Urinary bladder (tissue), 4 donors: ENCODE results near the gene ISCU. TPM values are rescaled to one million over a fixed set of nuclear protein-coding genes. Genes with fewer than 3 reads are reported as not detected.
"Not testable (repeated sequence)": the region's sequence is repeated elsewhere in the genome, so short reads cannot be mapped to it uniquely, and the experiment has no call there.

Experiments used
- DNase-seq: peaks from one replicate; pipeline ENCODE4 v3.0.0-alpha.2; 2015; ENCODE audit errors: extremely low spot score
- H3K27ac ChIP-seq: one replicate; pipeline ENCODE4 v1.5.1; 2013; ENCODE audit warnings: low read depth, mild to moderate bottlenecking, moderate library complexity
- H3K36me3 ChIP-seq: one replicate; pipeline ENCODE4 v1.6.1; 2013; ENCODE audit warnings: mild to moderate bottlenecking, moderate library complexity; ENCODE audit not compliant: insufficient read depth
- H3K4me1 ChIP-seq: one replicate; pipeline ENCODE4 v1.6.1; 2013; ENCODE audit warnings: mild to moderate bottlenecking, moderate library complexity; ENCODE audit not compliant: insufficient read depth
- H3K4me3 ChIP-seq: one replicate; pipeline ENCODE4 v1.5.1; 2013; ENCODE audit warnings: low read depth, low read length
- WGBS: extraction: QIAGEN DNeasy Blood & Tissue Kit; methylation state at CpG from one replicate; pipeline ENCODE4 v1.1.7; 2013; 5-methylcytosine and 5-hydroxymethylcytosine counted together
- polyA plus RNA-seq: library from polyadenylated mRNA; stranded (reverse); fragments of 200-250 nt; gene quantifications from one replicate; pipeline ENCODE4 v1.2.3, GENCODE V29; 2013
- total RNA-seq: library from RNA; depleted of rRNA; stranded (reverse); fragments of >200 nt; gene quantifications from one replicate; pipeline ENCODE4 v1.2.3, GENCODE V29; 2014
- donor health status: healthy with polysubstance abuse.
- donor health status: healthy.

ISCU gene
- total and polyA plus RNA-seq, 2 donors: 91.3 to 210 TPM

DNA sequence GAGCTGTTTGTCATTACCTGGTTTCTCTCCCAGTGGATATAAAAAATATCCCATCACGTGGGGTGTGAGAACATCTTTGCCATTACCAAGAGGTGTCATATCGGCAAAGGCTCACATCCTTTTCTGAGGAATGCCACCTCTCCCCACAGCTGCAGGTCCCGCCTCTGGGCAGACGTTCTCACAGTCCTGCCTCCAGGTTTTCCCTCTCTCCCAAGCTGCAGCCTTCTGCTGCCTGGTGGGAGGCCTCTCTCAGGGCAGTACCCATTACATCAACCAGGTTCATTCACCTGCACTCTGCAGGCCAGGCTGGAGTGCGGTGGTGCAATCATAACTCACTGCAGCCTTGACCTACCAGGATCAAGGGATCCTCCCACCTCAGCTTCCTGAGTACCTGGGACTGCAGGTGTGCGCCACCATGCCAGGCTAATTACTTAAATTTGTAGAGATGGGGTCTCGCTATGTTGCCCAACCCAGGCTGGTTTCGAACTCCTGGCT, 50.4 kb downstream of the ISCU start:
- Histone ChIP-seq H3K4me1 (no peaks in the 10 kb centered on the region), H3K36me3 (no peaks in the 10 kb centered on the region), H3K27ac (no peak overlapping the region), H3K4me3 (no peak overlapping the region)
- DNase-seq: no peak
- 74% methylated on average over 8 of the region's 8 CpGs for WGBS

DNA sequence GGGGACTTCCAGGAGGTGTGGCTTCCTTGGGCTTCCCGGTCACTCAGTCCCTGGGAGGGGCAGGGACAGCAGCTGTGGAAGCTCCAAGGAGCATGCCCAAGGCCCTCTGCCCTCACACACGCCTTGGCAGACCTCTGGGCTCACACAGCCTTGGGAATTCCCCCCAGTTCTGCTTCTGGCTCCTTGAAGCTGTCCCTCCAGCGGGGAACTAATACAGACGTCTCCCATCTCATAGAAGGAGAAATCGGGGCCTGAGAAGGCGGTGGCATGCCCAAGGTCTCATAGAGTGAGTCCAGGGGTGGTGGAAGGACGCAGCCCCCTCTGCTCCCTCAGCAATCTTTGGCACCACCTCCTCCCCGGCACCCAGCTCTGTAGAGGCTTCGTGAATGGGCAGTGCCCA, 51.2 kb downstream of the ISCU start:
- no peak for DNase-seq
- 52% methylated on average over 9 of the region's 9 CpGs for WGBS
- H3K36me3 ChIP-seq: no peaks in the 10 kb centered on the region
- H3K4me3 ChIP-seq: no peak overlapping the region
- H3K27ac ChIP-seq: no peak overlapping the region
- no peaks in the 10 kb centered on the region for H3K4me1 ChIP-seq

DNA sequence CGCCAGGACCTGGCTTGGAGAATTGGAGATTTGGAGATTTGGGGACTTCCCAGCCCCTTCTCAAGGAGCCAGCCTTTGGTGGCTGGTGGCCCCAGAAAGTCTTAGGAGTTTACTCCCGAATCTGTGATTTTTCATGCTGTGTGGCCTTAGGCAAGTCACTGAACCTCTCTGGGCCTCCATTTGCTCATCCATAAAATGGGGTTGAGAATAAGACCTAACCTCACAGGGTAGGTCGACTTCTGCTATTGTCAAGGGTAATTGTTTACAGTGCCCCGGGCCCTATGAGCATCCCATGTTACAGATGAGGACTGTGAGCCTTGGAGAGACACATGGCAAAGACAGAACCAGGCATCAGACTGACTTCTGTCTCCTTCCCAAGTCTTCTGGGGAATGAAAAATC, 51.6 kb downstream of the ISCU start:
- DNase-seq: no peak
- 87% methylated on average over 4 of the region's 4 CpGs for WGBS
- no peak overlapping the region for H3K4me3 ChIP-seq

DNA sequence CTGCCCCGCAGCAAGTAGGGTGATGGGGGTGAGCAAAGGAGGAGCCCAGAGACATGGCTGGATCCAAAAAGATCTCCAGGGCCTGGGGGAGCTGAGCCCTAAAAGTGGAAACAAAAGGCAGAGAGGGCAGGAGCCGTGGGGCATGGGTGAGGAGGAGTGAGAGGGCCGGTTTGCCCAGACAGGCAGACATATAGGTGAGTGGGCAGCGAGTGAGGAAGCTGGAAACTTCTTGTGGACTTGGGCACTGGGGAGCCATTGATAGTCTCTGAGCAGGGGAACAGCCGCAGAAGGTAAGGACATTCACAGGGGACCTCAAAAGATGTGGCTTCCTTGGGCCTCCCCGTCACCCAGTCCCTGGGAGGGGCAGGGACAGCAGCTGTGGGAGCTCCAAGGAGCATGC, 52.2 kb downstream of the ISCU start:
- H3K36me3 ChIP-seq: no peaks in the 10 kb centered on the region
- no peak overlapping the region for H3K4me3 ChIP-seq
- DNase-seq: no peak
- whole genome bisulfite sequencing: 94% methylated on average over 6 of the region's 6 CpGs
- H3K4me1 ChIP-seq: no peaks in the 10 kb centered on the region
- H3K27ac ChIP-seq: no peak overlapping the region

More for the DNA sequence above, 51.6 kb downstream of the ISCU start:
- Histone ChIP-seq H3K36me3 (no peaks in the 10 kb centered on the region), H3K4me1 (no peaks in the 10 kb centered on the region), H3K27ac (no peak overlapping the region)

DNA sequence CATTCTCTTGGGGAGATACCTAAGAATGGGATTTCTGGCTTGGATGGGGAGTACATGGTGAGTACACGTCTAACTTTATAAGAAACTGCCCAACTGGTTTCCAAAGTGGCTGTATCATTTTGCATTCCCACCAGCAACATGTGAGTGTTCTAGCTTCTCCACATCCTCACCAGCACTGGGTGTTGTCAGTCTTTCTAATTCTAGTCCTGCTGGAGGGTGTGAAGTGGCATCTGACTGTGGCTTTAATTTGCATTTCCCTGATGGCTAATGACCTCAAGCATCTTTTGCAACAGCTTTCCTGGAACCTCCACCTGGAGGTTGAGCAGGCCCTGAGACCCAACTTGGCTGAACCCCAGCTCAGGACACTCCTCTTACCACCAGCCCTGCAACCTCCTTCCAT, 53.5 kb downstream of the ISCU start:
- Histone ChIP-seq H3K36me3 (no peaks in the 10 kb centered on the region), H3K27ac (no peak overlapping the region), H3K4me3 (no peak overlapping the region), H3K4me1 (no peaks in the 10 kb centered on the region)
- DNase-seq: no peak
- 52% methylated on average over 1 of the region's 1 CpG for WGBS

DNA sequence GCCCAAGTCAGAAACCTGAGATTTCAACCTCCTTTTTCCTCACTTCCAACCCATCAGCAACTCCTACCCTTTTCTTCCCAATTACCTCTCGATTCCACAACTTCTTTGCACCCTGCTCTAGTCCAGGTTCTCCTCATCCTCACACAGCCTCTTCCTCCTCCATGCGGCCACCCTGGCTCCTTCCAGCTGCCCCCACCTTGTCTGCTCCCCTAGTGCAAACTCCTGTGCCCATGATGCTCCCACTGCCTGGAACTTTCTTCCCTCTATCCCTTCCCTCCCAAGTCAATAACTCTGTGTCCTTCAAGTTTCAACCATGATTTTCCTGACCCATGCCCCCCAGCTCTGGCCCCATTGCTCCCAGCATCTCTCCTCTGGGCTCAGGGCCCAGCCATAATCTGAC, 54.0 kb downstream of the ISCU start:
- 99% methylated on average over 2 of the region's 2 CpGs for WGBS
- no peaks in the 10 kb centered on the region for H3K4me1 ChIP-seq
- H3K27ac ChIP-seq: no peak overlapping the region
- no peak for DNase-seq
- H3K4me3 ChIP-seq: no peak overlapping the region
- H3K36me3 ChIP-seq: no peaks in the 10 kb centered on the region

DNA sequence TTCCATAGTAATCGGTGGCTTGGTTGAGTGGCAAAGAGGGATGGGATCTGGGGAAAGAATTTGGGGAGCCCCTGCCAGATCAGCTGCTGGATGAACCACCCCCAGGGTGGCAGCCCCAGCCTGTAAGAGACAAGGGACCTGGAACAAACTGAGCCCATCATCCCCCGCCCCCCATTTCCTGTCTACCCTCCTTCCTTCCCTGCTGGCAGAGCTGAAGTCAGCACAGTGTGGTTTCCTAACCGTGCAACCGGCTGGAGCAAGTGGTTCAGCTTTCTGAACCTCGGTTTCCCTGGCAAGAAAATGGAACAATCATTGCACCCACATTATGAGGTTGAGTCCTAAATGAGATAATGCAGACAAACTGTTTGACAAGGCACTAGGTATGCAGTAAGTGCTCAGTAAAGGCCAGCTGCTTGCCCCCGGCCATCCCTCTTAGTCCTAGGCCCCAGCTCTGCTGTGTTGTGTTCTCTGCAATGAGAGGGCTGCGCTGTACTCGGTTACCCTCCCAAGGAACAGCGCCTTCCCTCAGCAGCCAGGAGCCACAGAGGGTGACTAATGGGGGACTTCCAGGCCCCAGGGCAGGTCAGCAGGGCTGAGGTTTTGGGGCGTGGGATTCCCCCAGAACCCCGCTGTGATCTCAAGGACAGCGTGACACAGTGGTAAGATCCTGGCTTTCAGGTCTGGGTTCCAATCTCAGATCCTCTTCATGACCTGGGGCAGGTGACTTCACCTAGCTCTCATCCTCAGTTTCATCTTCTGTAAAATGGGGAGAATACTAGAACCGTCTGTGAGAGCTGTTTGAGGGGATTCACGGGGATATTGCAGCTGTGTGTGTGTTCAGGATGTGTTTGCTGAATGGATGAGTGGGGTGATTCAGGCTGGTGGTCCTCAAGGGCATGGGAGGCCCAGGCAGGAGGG, 54.8 kb downstream of the ISCU start:
- 79% methylated on average over 14 of the region's 14 CpGs for WGBS
- H3K36me3 ChIP-seq: no peaks in the 10 kb centered on the region
- no peaks in the 10 kb centered on the region for H3K4me1 ChIP-seq

DNA sequence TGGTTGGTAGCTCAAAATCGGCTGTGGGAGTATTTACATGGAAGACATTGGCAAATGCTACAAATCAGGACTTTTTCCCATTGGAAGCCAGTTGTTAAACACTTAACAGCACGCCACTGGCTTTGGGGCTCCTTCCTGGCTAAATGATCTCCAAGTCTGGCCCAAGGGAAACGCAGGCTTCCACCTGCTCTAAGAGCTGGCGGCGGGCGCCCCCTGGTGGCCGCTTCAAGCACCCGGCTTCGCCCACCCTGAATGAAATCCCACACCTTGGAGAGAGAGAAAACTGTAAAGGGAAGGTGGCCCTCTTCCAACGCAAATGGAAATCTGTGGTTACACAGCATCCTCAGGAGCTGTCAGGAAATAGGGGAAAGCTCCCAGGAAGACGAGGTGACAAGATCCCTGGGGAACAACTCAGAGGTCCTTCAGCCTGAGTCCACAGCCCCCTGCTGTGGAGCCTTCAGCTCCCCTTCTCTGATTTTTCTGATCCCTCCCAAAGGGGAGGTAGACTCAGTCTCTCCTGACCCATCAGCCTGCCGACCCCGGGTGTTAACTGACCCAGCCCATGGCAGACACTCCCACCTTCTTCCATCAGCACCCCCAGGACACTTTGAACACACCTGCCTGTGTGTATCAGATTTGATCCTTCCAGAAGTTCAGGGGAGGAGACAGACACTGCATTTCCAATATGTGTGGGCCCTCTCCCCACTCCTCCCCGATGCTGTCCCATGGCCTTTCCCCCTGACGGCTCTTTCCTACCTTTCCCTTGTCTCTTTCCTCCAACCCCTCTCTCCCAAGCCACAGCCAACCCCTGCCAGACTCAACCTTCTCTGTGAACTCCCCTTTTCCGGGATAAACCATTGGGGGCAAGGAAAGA, 55.9 kb downstream of the ISCU start:
- Histone ChIP-seq H3K4me3 (no peak overlapping the region), H3K4me1 (no peaks in the 10 kb centered on the region), H3K36me3 (no peaks in the 10 kb centered on the region), H3K27ac (no peak overlapping the region)
- 12% methylated on average over 16 of the region's 16 CpGs for WGBS
- no peak for DNase-seq

More for the DNA sequence above, 54.8 kb downstream of the ISCU start:
- Histone ChIP-seq H3K27ac (no peak overlapping the region), H3K4me3 (no peak overlapping the region)
- no peak for DNase-seq

DNA sequence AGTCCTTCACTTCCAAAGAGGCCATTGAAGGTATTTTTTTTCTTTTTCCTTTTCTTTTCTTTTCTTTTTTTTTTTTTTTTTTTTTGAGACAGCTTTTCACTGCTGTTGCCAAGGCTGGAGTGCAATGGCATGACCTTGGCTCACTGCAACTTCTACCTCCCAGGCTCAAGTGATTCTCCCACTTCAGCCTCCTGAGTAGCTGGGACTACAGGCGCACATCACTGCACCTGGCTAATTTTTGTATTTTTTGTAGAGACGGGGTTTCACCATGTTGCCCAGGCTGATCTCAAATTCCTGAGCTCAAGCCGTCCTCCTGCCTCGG, 56.5 kb downstream of the ISCU start:
- H3K36me3 ChIP-seq, H3K27ac ChIP-seq, H3K4me3 ChIP-seq, DNase-seq, H3K4me1 ChIP-seq: not testable (repeated sequence)
- WGBS: 90% methylated on average over 4 of the region's 4 CpGs

Other genes starting within 250 kb of the ISCU start
- 17.6 TPM for gene CMKLR1, start 223.3 kb upstream of the ISCU start, total RNA-seq
- 6.4 TPM for gene CMKLR1, start 223.3 kb upstream of the ISCU start, polyA plus RNA-seq
- 3.3 TPM for gene FICD, start 47.3 kb upstream of the ISCU start, total RNA-seq
- gene FICD, start 47.3 kb upstream of the ISCU start, polyA plus RNA-seq: 3.6 TPM
- gene SART3, start 1.4 kb upstream of the ISCU start, total RNA-seq: 60.9 TPM
- 29.3 TPM for gene SART3, start 1.4 kb upstream of the ISCU start, polyA plus RNA-seq
- 62.4 TPM for gene TMEM119, start 35.5 kb downstream of the ISCU start, total RNA-seq
- 29.4 TPM for gene TMEM119, start 35.5 kb downstream of the ISCU start, polyA plus RNA-seq
- 3.6 TPM for gene SELPLG, start 71.3 kb downstream of the ISCU start, total RNA-seq
- 9.4 TPM for gene SELPLG, start 71.3 kb downstream of the ISCU start, polyA plus RNA-seq
- 213 TPM for gene CORO1C, start 168.9 kb downstream of the ISCU start, total RNA-seq
- gene CORO1C, start 168.9 kb downstream of the ISCU start, polyA plus RNA-seq: 149 TPM